H9 (cell line): Measurements from ENCODE around the gene C1orf21. TPM values are rescaled to one million over a fixed set of nuclear protein-coding genes. Genes with fewer than 3 reads are reported as not detected.

Source experiments
- DNase-seq: peaks from one replicate; pipeline ENCODE4 v3.0.0-alpha.2; 2017
- H2AFZ ChIP-seq: one replicate; pipeline ENCODE4 v1.6.1; 2013; ENCODE audit warnings: mild to moderate bottlenecking, low read length, control low read depth, moderate library complexity
- H2AK5ac ChIP-seq: 2 replicates; pipeline ENCODE4 v1.6.1; 2013; ENCODE audit warnings: low read length, control low read depth, mixed read lengths; ENCODE audit not compliant: insufficient read length
- H2BK120ac ChIP-seq: one replicate; pipeline ENCODE4 v1.6.1; 2013; ENCODE audit warnings: low read depth, mild to moderate bottlenecking, low read length, control low read depth, inconsistent platforms; ENCODE audit not compliant: poor library complexity, severe bottlenecking
- H2BK12ac ChIP-seq: 2 replicates; pipeline ENCODE4 v1.6.1; 2013; ENCODE audit warnings: low read length, control low read depth, mixed read lengths, low read depth; ENCODE audit not compliant: insufficient read length
- H2BK15ac ChIP-seq: 2 replicates; pipeline ENCODE4 v1.6.1; 2013; ENCODE audit warnings: low read depth, low read length, control low read depth
- H2BK20ac ChIP-seq: one replicate; pipeline ENCODE4 v1.6.1; 2013; ENCODE audit warnings: low read depth, mild to moderate bottlenecking, low read length, control low read depth, inconsistent platforms; ENCODE audit not compliant: poor library complexity, severe bottlenecking
- H2BK5ac ChIP-seq: 2 replicates; pipeline ENCODE4 v1.6.1; 2013; ENCODE audit warnings: low read length, control low read depth, mixed read lengths; ENCODE audit not compliant: insufficient read length
- H3K14ac ChIP-seq: 2 replicates; pipeline ENCODE4 v1.6.1; 2013; ENCODE audit warnings: low read length, control low read depth; ENCODE audit not compliant: insufficient read depth
- H3K18ac ChIP-seq: 2 replicates; pipeline ENCODE4 v1.6.1; 2013; ENCODE audit warnings: low read depth, mild to moderate bottlenecking, mixed read lengths, low read length, control low read depth; ENCODE audit not compliant: insufficient read length
- H3K23ac ChIP-seq: 2 replicates; pipeline ENCODE4 v1.6.1; 2013; ENCODE audit warnings: low read length, control low read depth, mixed read lengths, low read depth; ENCODE audit not compliant: insufficient read length
- H3K23me2 ChIP-seq: 2 replicates; pipeline ENCODE4 v1.6.1; 2013; ENCODE audit warnings: low read depth, mild to moderate bottlenecking, mixed read lengths, low read length, control low read depth; ENCODE audit not compliant: insufficient read length, poor library complexity, severe bottlenecking
- H3K27ac ChIP-seq: 2 replicates; pipeline ENCODE4 v1.5.1; 2013; ENCODE audit warnings: low read length, control low read depth, mixed read lengths, low read depth; ENCODE audit not compliant: insufficient read length
- H3K27me3 ChIP-seq: 2 replicates; pipeline ENCODE4 v1.6.1; 2013; ENCODE audit warnings: low read length, control low read depth, inconsistent platforms; ENCODE audit not compliant: insufficient read depth
- H3K4ac ChIP-seq: 2 replicates; pipeline ENCODE4 v1.6.1; 2013; ENCODE audit warnings: low read depth, mild to moderate bottlenecking, control low read depth, inconsistent platforms, low read length, moderate library complexity
- H3K4me1 ChIP-seq: 2 replicates; pipeline ENCODE4 v1.6.1; 2013; ENCODE audit warnings: low read length, control low read depth, inconsistent platforms; ENCODE audit not compliant: insufficient read depth
- H3K4me2 ChIP-seq: 2 replicates; pipeline ENCODE4 v1.6.1; 2013; ENCODE audit warnings: low read length, control low read depth, mixed read lengths; ENCODE audit not compliant: insufficient read length, insufficient read depth
- H3K56ac ChIP-seq: 2 replicates; pipeline ENCODE4 v1.6.1; 2013; ENCODE audit warnings: low read depth, mild to moderate bottlenecking, mixed read lengths, low read length, control low read depth; ENCODE audit not compliant: insufficient read length
- H3K79me1 ChIP-seq: 2 replicates; pipeline ENCODE4 v1.6.1; 2013; ENCODE audit warnings: low read depth, mild to moderate bottlenecking, moderate library complexity, low read length, control low read depth, inconsistent platforms; ENCODE audit not compliant: insufficient read depth, poor library complexity, severe bottlenecking
- H3K79me2 ChIP-seq: 2 replicates; pipeline ENCODE4 v1.6.1; 2013; ENCODE audit warnings: low read length, control low read depth, inconsistent platforms; ENCODE audit not compliant: insufficient read depth
- H3K9ac ChIP-seq: 2 replicates; pipeline ENCODE4 v1.6.1; 2013; ENCODE audit warnings: low read length, control low read depth, mixed read lengths; ENCODE audit not compliant: insufficient read length; ENCODE audit errors: extremely low read depth
- H3K9me3 ChIP-seq: one replicate; pipeline ENCODE4 v1.6.1; 2013; ENCODE audit warnings: low read depth, low read length, inconsistent platforms; ENCODE audit not compliant: control insufficient read depth
- H3T11ph ChIP-seq: one replicate; pipeline ENCODE4 v1.6.1; 2013; ENCODE audit warnings: mild to moderate bottlenecking, low read length, control low read depth, inconsistent platforms
- H4K20me1 ChIP-seq: one replicate; pipeline ENCODE4 v1.6.1; 2013; ENCODE audit not compliant: control insufficient read depth, insufficient read length, insufficient read depth
- H4K5ac ChIP-seq: 2 replicates; pipeline ENCODE4 v1.6.1; 2013; ENCODE audit warnings: low read depth, mild to moderate bottlenecking, mixed read lengths, low read length, control low read depth; ENCODE audit not compliant: insufficient read length
- H4K8ac ChIP-seq: replicated peaks from 2 replicates; pipeline ENCODE4 v1.6.1; 2013; ENCODE audit warnings: low read length, control low read depth, mixed read lengths, low read depth; ENCODE audit not compliant: insufficient read length
- H4K91ac ChIP-seq: 2 replicates; pipeline ENCODE4 v1.6.1; 2013; ENCODE audit warnings: low read depth, mild to moderate bottlenecking, moderate library complexity, mixed read lengths, low read length, control low read depth; ENCODE audit not compliant: insufficient read length
- H3K27ac Mint-ChIP-seq, 3 experiments: 2 replicates in 2 of 3; 3 replicates in 1 of 3; pipeline ENCODE4 v1.8.0; 2020 to 2021; ENCODE audit warnings: mixed read lengths in 3 of 3, mild to moderate bottlenecking in 1 of 3, moderate library complexity in 1 of 3
- H3K27me3 Mint-ChIP-seq: 2 replicates; pipeline ENCODE4 v1.8.0; 2021; ENCODE audit warnings: low read depth, mild to moderate bottlenecking, moderate library complexity, mixed read lengths
- H3K36me3 Mint-ChIP-seq, 3 experiments: 2 replicates in 2 of 3; 3 replicates in 1 of 3; pipeline ENCODE4 v1.8.0; 2020 to 2021; ENCODE audit warnings: low read depth in 3 of 3, mixed read lengths in 3 of 3; ENCODE audit not compliant: insufficient read depth in 1 of 3
- H3K4me1 Mint-ChIP-seq, 2 experiments: 2 replicates each; pipeline ENCODE4 v1.8.0; 2020; ENCODE audit warnings: mixed read lengths in 2 of 2
- H3K4me3 Mint-ChIP-seq, 2 experiments: 2 replicates in 1 of 2; 3 replicates in 1 of 2; pipeline ENCODE4 v1.8.0; 2020 to 2021; ENCODE audit warnings: mild to moderate bottlenecking in 2 of 2, mixed read lengths in 2 of 2, moderate library complexity in 1 of 2
- H3K9me3 Mint-ChIP-seq, 2 experiments: 2 replicates in 1 of 2; 3 replicates in 1 of 2; pipeline ENCODE4 v1.8.0; 2020; ENCODE audit warnings: mild to moderate bottlenecking in 2 of 2, mixed read lengths in 2 of 2, moderate library complexity in 1 of 2
- WGBS: extraction: QIAGEN DNeasy Blood & Tissue Kit; methylation state at CpG from one replicate; pipeline ENCODE4 v1.1.7; 2013; ENCODE audit warnings: missing lambda C conversion rate, low lambda C conversion rate, mixed read lengths; ENCODE audit not compliant: insufficient read length; ENCODE audit errors: extremely low coverage; 5-methylcytosine and 5-hydroxymethylcytosine counted together
- total RNA-seq: library from RNA; stranded (reverse); gene quantifications from 2 replicates; pipeline ENCODE4 v1.2.1, GENCODE V29; 2021
- TF ChIP-seq, protein P1 (sequence below): fragments of 200-600 bp; sonication (generic); conservative IDR thresholded peaks from 3 replicates; pipeline ENCODE4 v1.8.0; 2021; ENCODE audit warnings: antibody characterized with exemption, mild to moderate bottlenecking

C1orf21 gene
- total RNA-seq, 1 experiment from 2014 or later, result 36.0 TPM

DNA sequence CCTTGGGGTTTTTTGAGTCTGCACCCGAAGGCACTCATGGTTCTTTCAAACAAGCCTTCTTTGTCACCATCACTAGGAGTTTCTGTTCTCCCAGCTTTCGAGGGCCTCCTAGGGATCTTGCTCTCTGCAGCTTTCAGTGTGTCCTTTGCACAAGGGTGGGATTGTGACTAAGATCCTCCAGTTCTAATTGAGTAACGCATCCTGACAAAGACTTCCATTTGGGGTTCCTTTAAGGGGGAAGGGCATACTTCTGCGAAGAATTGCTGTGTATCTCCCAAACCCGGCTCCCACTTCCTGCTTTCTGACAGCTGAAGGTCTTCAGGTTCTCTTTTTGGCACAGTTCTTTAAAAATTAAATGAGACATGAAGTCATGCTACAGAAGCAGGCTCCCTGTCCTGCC, 228.5 kb downstream of the C1orf21 start:
- Histone ChIP-seq H2BK120ac (no peak overlapping the region), H3K27me3 (no peaks in the 10 kb centered on the region), H4K91ac (no peak overlapping the region), H2BK15ac (no peak overlapping the region), H3K9ac (no peak overlapping the region), H2BK5ac (no peak overlapping the region), H4K8ac (no peak overlapping the region), H3K4ac (no peak overlapping the region), H2BK20ac (no peak overlapping the region), H3T11ph (no peak overlapping the region), H2AFZ (no peak overlapping the region), H3K23ac (no peak overlapping the region), H3K27ac (no peak overlapping the region), H2BK12ac (no peak overlapping the region), H2AK5ac (no peak overlapping the region), H3K56ac (no peak overlapping the region), H3K4me2 (no peak overlapping the region), H3K14ac (no peak overlapping the region), H3K18ac (no peak overlapping the region), H3K9me3 (no peaks in the 10 kb centered on the region), H3K23me2 (no peaks in the 10 kb centered on the region), H4K5ac (no peak overlapping the region), H3K79me2 (no peaks in the 10 kb centered on the region), H4K20me1 (no peaks in the 10 kb centered on the region), H3K79me1 (no peaks in the 10 kb centered on the region), H3K4me1 (no peaks in the 10 kb centered on the region)
- DNase-seq, result no peak
- WGBS, result no CpG with 5 or more reads among the region's 5 CpGs
- no peak overlapping the region for H3K4me3 Mint-ChIP-seq
- H3K27ac Mint-ChIP-seq, result peak overlapping the region in 1 of 3 experiments; percentile 40; a peak in 1 of 7 replicates
- TF ChIP-seq, protein P1, sequence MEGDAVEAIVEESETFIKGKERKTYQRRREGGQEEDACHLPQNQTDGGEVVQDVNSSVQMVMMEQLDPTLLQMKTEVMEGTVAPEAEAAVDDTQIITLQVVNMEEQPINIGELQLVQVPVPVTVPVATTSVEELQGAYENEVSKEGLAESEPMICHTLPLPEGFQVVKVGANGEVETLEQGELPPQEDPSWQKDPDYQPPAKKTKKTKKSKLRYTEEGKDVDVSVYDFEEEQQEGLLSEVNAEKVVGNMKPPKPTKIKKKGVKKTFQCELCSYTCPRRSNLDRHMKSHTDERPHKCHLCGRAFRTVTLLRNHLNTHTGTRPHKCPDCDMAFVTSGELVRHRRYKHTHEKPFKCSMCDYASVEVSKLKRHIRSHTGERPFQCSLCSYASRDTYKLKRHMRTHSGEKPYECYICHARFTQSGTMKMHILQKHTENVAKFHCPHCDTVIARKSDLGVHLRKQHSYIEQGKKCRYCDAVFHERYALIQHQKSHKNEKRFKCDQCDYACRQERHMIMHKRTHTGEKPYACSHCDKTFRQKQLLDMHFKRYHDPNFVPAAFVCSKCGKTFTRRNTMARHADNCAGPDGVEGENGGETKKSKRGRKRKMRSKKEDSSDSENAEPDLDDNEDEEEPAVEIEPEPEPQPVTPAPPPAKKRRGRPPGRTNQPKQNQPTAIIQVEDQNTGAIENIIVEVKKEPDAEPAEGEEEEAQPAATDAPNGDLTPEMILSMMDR, result no peak
- H3K4me1 Mint-ChIP-seq, result 0 out of 4 replicates have a peak, but pooled peaks cover 3% of the 10 kb centered on the region in 2 experiments
- H3K36me3 Mint-ChIP-seq, result peaks cover 0 to 21% (median 0%) of the 10 kb centered on the region in 3 experiments; a peak in 3 of 7 replicates
- no peaks in the 10 kb centered on the region; a peak in 1 of 5 replicates for H3K9me3 Mint-ChIP-seq
- H3K27me3 Mint-ChIP-seq, result no peaks in the 10 kb centered on the region
